ENCODE measurements around the gene CYP27B1. TPM values are rescaled to one million over a fixed set of nuclear protein-coding genes. Genes with fewer than 3 reads are reported as not detected.

Gene CYP27B1
- total RNA-seq, 1 donor from 2014 or later, result 3.6 TPM

- TF ChIP-seq CTCF (conservative IDR thresholded peaks at IDR 0.05; ENCODE audit: low read depth, low read length), result no peak
- DNase-seq (ENCODE audit: low read depth), result no peak
- no peak overlapping the region for H3K4me3 ChIP-seq (ENCODE audit: low read depth, low read length)
Measured at GRCh38 chr12:57739387-57739786, 27.5 kb downstream of the CYP27B1 start.

GRCh38 chr12:57738661-57739237 lies 28.1 kb downstream of the CYP27B1 start, which contains the start of gene AGAP2:
Gene AGAP2, minus strand, starts transcription at chr12:57738742. Its CDS starts 496 bp downstream, at chr12:57738246.
- peak within 1 kb of the TSS; percentile 4 for H3K4me3 ChIP-seq (ENCODE audit: low read depth, low read length)
- no peak for DNase-seq (ENCODE audit: low read depth)
- no peak for TF ChIP-seq CTCF (conservative IDR thresholded peaks at IDR 0.05; ENCODE audit: low read depth, low read length)

GRCh38 chr12:57737467-57738460 lies 29.1 kb downstream of the CYP27B1 start:
- no peak for DNase-seq (ENCODE audit: low read depth)
- peak; percentile 26 for TF ChIP-seq CTCF (conservative IDR thresholded peaks at IDR 0.05; ENCODE audit: low read depth, low read length)
- H3K4me3 ChIP-seq (ENCODE audit: low read depth, low read length), result peak overlapping the region; percentile 4

- H3K4me3 ChIP-seq (ENCODE audit: low read depth, low read length), result no peak overlapping the region
- TF ChIP-seq CTCF (conservative IDR thresholded peaks at IDR 0.05; ENCODE audit: low read depth, low read length), result no peak
- no peak for DNase-seq (ENCODE audit: low read depth)
Measured at GRCh38 chr12:57736741-57737466, 30.0 kb downstream of the CYP27B1 start.

GRCh38 chr12:57735952-57736740 lies 30.7 kb downstream of the CYP27B1 start:
- DNase-seq (ENCODE audit: low read depth), result no peak
- peak overlapping the region; percentile 7 for H3K4me3 ChIP-seq (ENCODE audit: low read depth, low read length)
- TF ChIP-seq CTCF (conservative IDR thresholded peaks at IDR 0.05; ENCODE audit: low read depth, low read length), result peak; percentile 34

- no peak overlapping the region for H3K4me3 ChIP-seq (ENCODE audit: low read depth, low read length)
- no peak for TF ChIP-seq CTCF (conservative IDR thresholded peaks at IDR 0.05; ENCODE audit: low read depth, low read length)
- DNase-seq (ENCODE audit: low read depth), result no peak
Measured at GRCh38 chr12:57735198-57735855, 31.6 kb downstream of the CYP27B1 start.

Measured in epithelial cell of proximal tubule (primary cell).